Erythroblast (primary cell): ENCODE data around the gene ADM2.
"Not testable (repeated sequence)": the region's sequence is repeated elsewhere in the genome, so short reads cannot be mapped to it uniquely, and the experiment has no call there.

Experiments
- DNase-seq, 2 experiments: peaks; one replicate each; lab custom pipeline; 2025; lab: John Stamatoyannopoulos, UW
- GATA1 ChIP-seq: IDR thresholded peaks from 2 replicates; pipeline ENCODE4 v1.6.1; 2011; ENCODE audit warnings: low read depth, mild to moderate bottlenecking, control low read depth, low read length, moderate library complexity
- POLR2A ChIP-seq: IDR thresholded peaks from 2 replicates; pipeline ENCODE4 v1.6.1; 2011; ENCODE audit warnings: mild to moderate bottlenecking, low read length

ADM2 gene

DNA sequence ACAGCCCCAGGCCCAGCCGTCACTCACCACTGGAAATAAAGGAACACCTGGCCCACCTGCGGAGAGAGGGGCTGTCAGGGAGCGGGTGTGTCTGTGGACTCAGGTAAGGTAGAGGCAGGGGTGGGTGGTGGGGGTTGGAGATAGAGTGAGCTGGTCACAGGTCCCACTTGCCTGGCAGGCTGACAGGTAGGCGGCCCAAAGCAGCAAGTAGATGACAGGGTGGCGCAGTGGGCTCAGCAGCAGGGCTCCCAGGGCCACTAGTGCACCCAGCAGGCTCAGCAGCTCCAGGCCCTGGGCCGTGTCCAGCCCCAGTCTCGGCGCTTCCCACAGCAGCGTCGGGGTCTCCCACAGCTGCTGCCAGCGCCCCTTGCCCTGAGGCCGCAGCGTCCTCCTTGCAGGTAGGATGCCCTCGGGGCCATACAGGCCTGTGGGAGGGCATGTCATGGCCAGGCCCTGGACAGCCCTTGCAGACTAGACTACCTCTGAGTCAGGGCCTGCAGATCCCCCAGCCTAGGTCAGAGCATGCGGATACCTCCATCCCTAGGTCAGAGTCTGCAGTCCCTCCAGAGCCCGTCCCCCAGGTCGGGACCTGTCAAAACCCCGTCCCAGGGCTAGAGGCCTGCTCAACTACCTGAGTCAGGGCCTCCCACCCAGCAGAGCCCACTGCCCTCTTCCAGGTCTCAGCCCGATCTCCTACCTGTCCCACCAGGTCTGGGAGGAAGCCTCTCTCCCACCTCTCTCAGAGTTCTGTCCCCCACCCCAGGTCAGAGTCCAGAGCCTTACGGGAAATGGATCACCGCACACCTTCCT lies 25.5 kb downstream of the ADM2 start:
- peak in 1 of 2 experiments; percentile 60 for DNase-seq
- TF ChIP-seq POLR2A, result no peak
- TF ChIP-seq GATA1, result no peak

DNA sequence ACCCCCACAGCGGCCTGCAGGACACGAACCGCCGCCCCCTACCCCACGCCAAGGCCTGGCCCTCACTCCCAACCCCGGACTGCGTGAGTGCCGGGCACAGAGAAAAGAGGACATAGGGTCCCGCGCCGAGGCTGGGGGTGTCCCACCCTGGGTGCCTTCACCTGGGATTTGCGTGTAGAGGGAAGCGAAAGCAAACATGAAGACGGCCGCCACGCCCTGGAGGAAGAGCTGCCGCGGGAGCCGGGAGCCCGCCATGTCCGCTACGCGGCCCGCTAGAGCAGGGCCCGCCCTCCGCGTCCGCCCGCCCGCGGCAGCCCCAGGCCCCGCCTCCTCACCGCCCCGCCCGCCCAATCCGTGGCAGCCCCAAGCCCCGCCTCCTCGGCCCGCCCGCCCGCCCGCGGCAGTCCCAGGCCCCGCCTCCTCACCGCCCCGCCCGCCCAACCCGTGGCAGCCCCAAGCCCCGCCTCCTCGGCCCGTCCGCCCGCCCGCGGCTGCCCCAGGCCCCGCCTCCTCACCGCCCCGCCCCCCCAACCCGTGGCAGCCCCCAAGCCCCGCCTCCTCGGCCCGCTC lies 26.2 kb downstream of the ADM2 start, which contains the start of gene LMF2:
Gene LMF2 (minus strand): TSS at position 282 of the 570 bp plus-strand sequence. CDS start 27 bp downstream, at position 255.
- DNase-seq, result peak; percentile 95 to 100
- TF ChIP-seq GATA1 (no peak), POLR2A (no peak)

DNA sequence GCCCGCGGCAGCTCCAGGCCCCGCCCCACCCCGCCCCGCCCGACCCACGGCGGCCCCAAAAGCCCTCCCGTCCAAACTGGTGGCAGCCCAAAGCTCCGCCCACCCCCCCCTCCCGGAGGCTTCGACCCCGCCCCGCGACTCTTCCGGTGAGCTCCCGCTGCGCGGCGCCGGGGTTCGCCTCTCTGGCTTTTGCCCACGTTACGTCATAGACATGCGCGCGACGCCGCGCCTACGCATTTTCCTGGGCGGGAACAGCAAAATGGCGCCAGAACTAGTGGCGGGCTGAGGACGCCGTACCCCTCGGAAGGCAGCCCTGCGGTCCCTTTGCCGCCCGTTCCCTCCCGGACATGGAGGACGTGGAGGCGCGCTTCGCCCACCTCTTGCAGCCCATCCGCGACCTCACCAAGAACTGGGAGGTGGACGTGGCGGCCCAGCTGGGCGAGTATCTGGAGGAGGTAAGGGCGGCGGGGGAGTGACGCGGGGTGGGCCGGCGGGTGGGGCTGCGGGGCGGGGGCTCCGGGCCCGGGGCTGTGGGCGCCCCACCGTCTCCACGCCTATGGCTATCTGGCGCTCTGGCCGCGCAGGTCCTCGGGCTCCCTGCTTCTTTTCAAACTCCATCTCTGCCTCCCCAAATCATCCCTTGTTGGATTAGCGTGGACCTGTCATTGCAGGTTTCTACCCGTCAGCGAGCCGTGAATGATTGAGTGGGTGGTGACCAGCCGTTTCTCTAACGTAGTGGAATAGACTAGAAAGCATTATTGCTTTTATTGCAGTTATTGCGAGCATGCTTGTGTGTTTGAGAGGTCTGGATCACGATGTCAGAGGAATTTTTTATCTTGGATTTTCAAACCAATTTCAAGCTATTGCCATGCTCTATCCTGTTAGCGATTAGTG lies 26.9 kb downstream of the ADM2 start, which contains the start of gene NCAPH2:
Gene NCAPH2 (plus strand): TSS at position 234 of the 894 bp plus-strand sequence. CDS start 114 bp downstream, at position 348.
- TF ChIP-seq GATA1 (no peak), POLR2A (peak; percentile 67)
- DNase-seq, result peak; percentile 98 to 100

DNA sequence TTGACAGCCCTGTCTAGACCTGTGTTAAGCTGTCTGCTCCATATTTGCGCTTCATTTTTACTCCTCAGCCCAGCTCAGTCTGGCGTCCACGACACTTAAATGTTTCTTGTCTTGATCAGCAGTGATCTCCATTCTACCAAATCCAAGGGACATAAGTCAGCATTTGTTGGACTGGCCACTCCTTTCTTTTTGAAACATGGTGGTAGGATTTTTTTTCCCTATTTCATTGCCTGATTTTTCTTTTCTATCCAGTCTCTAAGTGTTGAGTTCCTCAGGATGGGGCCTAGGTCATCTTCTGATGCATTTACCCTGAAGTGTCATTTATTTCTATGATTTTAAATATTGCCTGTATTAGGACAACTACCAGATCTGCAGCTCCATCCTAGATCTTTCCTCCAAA lies 27.6 kb downstream of the ADM2 start:
- no peak for TF ChIP-seq POLR2A
- DNase-seq, result peak in 1 of 2 experiments; percentile 58

DNA sequence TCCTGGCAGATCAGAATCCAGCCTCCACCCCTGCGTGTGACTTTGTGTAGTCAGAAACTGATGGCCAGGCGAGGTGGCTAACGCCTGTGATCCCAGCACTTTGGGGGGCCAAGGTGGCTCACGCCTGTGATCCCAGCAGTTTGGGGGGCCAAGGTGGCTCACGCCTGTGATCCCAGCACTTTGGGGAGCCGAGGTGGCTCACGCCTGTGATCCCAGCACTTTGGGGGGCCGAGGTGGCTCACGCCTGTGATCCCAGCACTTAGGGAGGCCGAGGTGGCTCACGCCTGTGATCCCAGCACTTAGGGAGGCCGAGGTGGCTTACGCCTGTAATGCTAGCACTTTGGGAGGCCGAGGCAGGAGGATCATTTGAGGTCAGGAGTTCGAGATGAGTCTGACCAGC lies 31.8 kb downstream of the ADM2 start:
- TF ChIP-seq POLR2A (no peak), GATA1 (no peak)

DNA sequence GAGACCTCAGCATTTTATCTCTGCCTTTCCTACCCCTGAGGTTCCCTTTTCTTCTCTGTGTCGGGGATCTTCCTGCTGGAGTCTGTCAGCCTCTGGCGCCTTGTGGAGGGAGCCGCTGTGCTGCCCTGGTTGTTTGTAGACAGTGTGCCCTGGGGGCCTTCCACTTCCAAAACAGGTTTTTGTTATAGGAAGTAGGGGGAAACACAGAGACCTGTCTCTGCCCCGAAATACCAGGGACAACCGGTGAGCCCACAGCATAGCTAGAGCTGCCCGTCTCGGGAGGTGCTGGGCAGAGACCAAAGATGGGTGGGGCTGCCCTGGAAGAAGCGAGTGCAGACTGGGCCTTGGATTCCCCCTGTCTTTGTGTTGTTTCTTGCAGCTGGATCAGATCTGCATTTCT lies 34.7 kb downstream of the ADM2 start:
- DNase-seq, result no peak
- TF ChIP-seq GATA1 (no peak), POLR2A (no peak)

More for the DNA sequence above, 31.8 kb downstream of the ADM2 start:
- no peak for DNase-seq

DNA sequence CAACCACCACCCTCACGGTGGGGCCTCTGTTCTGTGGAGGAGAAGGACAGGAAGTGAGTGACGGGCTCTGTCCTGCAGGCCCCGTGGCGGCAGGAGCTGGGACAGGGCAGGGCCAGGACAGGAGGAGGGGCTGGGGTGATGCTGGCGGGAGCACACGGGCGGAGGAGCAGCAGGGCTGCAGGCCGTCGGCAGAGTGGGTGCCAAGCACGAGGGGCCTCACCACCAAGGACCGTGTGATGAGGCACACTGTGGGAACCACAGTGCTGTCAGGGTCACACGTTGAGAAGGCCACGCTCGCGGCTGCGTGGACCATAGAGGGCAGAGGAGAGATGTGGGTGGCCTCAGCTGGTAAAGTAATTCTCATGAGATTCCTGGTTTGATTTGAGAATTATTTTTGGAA lies 35.5 kb downstream of the ADM2 start:
- DNase-seq, result no peak
- TF ChIP-seq POLR2A (no peak), GATA1 (no peak)

DNA sequence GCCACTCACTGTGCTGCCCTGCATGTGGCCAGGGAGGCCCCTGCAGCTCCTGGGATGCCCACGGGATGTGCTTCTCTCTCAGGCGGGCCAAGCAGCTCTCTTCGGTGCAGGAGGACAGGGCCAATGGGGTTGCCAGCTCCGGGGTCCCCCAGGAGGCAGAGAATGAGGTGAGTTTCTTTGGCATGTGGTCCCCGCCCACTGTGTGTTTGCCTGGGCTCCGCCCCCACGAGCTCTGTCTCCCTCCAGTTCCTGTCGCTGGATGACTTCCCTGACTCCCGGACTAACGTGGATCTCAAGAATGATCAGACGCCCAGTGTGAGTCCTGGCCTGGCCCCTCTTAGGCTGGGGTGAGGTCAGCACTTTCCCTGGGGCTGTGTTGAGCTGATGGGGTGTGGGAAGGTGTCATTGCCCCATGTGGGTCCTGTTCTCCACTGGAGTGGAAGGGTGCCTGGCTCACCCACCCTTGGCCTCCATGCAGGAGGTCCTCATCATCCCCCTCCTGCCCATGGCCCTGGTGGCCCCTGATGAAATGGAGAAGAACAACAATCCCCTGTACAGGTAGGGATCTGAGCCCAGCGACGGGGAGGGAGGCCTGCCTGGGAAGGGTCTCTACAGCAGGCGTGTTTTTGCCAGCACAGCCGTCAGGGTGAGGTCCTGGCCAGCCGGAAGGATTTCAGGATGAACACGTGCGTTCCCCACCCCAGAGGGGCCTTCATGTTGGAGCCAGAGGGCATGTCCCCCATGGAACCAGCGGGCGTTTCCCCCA lies 36.3 kb downstream of the ADM2 start:
- TF ChIP-seq GATA1, result no peak
- no peak for TF ChIP-seq POLR2A
- DNase-seq, result no peak

DNA sequence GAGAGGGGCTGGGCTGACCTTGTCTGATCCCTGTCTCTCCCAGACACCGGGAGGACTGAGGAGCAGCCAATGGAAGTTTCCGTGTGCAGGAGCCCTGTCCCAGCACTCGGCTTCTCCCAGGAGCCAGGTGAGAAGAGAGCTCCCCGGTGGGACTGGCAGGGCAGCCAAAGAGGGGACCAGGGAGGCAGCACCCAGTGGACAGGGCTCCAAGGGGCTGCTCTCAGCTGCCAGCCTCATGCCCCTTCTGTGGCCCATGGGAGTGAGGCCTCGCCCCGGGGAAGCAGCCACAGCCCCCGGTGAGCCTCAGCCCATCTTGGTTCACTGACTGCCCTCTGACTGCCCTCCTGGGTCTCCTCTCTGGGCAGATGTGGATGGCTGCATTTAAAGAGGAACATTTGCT lies 37.3 kb downstream of the ADM2 start:
- no peak for TF ChIP-seq GATA1
- no peak for TF ChIP-seq POLR2A
- no peak for DNase-seq

DNA sequence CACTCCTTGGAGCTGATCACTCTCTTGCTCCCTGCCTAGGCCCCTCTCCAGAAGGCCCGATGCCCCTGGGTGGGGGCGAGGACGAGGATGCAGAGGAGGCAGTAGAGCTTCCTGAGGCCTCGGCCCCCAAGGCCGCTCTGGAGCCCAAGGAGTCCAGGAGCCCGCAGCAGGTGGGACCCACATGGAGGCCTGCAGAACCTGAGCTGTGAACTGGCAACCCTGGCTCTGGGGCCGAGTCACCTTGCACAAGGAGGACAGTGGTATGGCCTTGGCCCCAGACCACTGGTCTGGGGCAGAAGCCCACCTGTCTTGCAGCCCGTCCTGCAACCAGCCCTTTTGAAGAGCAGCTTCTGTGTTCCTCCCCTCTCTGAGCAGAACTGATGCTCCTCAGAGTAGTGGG lies 37.8 kb downstream of the ADM2 start:
- TF ChIP-seq POLR2A (no peak), GATA1 (no peak)
- no peak for DNase-seq

DNA sequence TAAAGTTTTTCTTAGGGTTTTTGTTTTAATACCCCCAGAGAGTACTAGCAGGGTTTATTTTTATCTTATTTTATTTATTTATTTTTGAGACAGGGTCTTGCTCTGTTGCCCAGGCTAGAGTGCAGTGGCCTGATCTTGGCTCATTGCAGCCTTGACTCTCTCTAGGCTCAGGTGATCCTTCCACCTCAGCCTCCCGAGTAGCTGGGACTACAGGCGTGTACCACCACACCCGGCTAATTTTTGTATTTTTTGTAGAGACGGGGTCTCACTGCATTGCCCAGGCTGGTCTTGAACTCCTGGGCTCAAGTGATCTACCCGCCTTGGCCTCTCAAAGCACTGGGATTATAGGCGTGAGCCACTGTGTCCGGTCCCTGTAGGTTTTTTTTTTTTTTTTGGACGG lies 38.8 kb downstream of the ADM2 start:
- not testable (repeated sequence) for DNase-seq

DNA sequence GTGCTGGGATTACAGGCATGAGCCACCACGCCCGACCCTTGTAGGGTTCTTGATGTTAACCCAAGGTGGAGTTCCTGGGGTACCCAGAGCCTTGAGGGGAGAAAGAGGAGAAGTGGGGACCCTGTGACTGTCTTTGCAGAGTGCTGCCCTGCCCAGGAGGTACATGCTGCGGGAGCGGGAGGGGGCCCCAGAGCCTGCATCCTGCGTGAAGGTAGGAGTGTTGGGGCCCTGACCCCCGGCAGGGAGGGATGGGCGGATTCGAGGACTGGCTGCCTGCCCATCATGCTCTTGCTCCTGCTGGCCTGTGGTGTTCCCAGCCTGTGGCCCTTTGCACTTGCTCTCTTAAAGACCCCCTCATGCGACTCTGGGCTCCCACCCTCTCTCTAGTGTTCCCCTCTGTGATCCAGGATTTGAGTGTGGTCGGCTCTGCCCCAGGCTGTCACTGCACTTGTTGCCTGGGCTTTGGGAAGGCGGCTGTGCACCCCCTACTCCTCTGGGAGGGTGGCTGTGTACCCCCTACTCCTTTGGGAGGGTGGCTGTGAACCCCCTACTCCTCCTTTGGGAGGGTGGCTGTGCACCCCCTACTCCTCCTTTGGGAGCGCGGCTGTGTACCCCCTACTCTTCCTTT lies 39.6 kb downstream of the ADM2 start:
- no peak for DNase-seq
- no peak for TF ChIP-seq POLR2A
- TF ChIP-seq GATA1, result no peak

DNA sequence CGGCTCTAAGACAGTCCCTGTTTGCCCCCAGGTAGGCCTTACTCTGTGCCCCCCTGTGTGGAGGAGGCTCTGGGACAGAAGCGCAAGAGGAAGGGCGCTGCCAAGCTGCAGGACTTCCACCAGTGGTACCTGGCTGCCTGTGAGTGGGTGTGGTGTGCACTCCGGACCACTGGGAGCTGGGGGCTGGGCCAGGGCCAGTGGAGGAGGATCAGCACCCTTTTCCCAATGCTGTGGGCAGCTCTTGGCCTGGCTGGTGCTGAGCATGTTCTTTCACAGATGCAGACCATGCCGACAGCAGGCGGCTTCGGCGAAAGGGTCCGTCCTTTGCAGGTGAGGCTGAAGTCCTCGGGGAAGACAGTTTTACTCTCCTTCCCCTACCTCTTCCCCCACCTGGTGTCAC lies 40.4 kb downstream of the ADM2 start:
- DNase-seq, result no peak
- TF ChIP-seq POLR2A (no peak), GATA1 (no peak)
